ENCODE data around the gene CYTH1. TPM values are rescaled to one million over a fixed set of nuclear protein-coding genes. Genes with fewer than 3 reads are reported as not detected.

CYTH1 gene
- total RNA-seq, 1 donor from 2014 or later = 25.0 TPM

- Mint-ChIP-seq H3K36me3 (ENCODE audit: low read depth, unreplicated experiment) (peaks cover 2% of the 10 kb centered on the region), H3K9me3 (ENCODE audit: unreplicated experiment) (peaks cover 5% of the 10 kb centered on the region), H3K27ac (ENCODE audit: unreplicated experiment) (no peak overlapping the region), H3K27me3 (ENCODE audit: low read depth, unreplicated experiment) (peaks cover 4% of the 10 kb centered on the region), H3K4me3 (ENCODE audit: unreplicated experiment) (no peak overlapping the region), H3K4me1 (ENCODE audit: low read depth, unreplicated experiment) (no peaks in the 10 kb centered on the region)
- Histone ChIP-seq H3K4me2 (ENCODE audit: low read length) (no peak overlapping the region), H3K4me1 (ENCODE audit: insufficient read depth, low read length) (no peaks in the 10 kb centered on the region), H3K4me3 (ENCODE audit: insufficient read depth, low read depth, low read length) (no peak overlapping the region), H3K36me3 (ENCODE audit: insufficient read depth, low read length) (no peaks in the 10 kb centered on the region), H3K27me3 (ENCODE audit: insufficient read depth, low read length) (peaks cover 3% of the 10 kb centered on the region), H2AFZ (ENCODE audit: low read depth, low read length) (no peak overlapping the region), H3K27ac (ENCODE audit: low read depth, low read length) (no peak overlapping the region), H3K9ac (ENCODE audit: low read length) (no peak overlapping the region), H4K20me1 (ENCODE audit: insufficient read depth, low read length) (no peaks in the 10 kb centered on the region), H3K9me3 (ENCODE audit: insufficient read depth, low read depth, low read length) (no peaks in the 10 kb centered on the region), H3K79me2 (ENCODE audit: insufficient read depth, low read length) (no peaks in the 10 kb centered on the region)
- no peak for TF ChIP-seq EZH2 (IDR thresholded peaks at IDR 0.05; ENCODE audit: insufficient read depth, low read length)
- TF ChIP-seq, protein P1, sequence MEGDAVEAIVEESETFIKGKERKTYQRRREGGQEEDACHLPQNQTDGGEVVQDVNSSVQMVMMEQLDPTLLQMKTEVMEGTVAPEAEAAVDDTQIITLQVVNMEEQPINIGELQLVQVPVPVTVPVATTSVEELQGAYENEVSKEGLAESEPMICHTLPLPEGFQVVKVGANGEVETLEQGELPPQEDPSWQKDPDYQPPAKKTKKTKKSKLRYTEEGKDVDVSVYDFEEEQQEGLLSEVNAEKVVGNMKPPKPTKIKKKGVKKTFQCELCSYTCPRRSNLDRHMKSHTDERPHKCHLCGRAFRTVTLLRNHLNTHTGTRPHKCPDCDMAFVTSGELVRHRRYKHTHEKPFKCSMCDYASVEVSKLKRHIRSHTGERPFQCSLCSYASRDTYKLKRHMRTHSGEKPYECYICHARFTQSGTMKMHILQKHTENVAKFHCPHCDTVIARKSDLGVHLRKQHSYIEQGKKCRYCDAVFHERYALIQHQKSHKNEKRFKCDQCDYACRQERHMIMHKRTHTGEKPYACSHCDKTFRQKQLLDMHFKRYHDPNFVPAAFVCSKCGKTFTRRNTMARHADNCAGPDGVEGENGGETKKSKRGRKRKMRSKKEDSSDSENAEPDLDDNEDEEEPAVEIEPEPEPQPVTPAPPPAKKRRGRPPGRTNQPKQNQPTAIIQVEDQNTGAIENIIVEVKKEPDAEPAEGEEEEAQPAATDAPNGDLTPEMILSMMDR (IDR thresholded peaks at IDR 0.05; ENCODE audit: insufficient read depth, low read depth, low read length) = no peak
- DNase-seq (ENCODE audit: low read depth) (no peak), FAIRE-seq (no peak)
Measured at GRCh38 chr17:78652024-78652423, 130.0 kb downstream of the CYTH1 start.

DNA sequence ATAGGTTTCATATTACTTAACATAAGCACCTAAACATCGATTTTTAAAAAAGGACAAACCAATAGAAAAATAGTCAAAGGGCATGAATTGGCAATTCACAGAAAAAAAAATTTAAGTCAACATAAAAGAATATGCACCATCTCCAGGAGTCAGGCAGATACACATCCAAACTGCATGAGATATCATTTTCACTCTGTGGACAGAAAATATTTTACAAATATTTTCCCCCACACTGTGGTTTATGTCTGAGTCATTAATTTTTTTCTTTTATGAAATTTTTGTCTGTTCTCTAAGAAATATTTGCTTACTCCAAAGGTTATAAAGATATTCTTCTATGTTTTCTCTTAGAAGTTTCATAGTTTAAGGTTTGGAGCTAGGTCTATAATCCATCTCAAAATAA, 130.5 kb downstream of the CYTH1 start:
- Histone ChIP-seq H3K4me1 (ENCODE audit: insufficient read depth, low read length) (no peaks in the 10 kb centered on the region), H3K36me3 (ENCODE audit: insufficient read depth, low read length) (no peaks in the 10 kb centered on the region), H3K9ac (ENCODE audit: low read length) (no peak overlapping the region), H4K20me1 (ENCODE audit: insufficient read depth, low read length) (no peaks in the 10 kb centered on the region), H3K9me3 (ENCODE audit: insufficient read depth, low read depth, low read length) (no peaks in the 10 kb centered on the region), H2AFZ (ENCODE audit: low read depth, low read length) (no peak overlapping the region), H3K4me2 (ENCODE audit: low read length) (no peak overlapping the region), H3K27ac (ENCODE audit: low read depth, low read length) (no peak overlapping the region), H3K27me3 (ENCODE audit: insufficient read depth, low read length) (peaks cover 3% of the 10 kb centered on the region), H3K79me2 (ENCODE audit: insufficient read depth, low read length) (no peaks in the 10 kb centered on the region), H3K4me3 (ENCODE audit: insufficient read depth, low read depth, low read length) (no peak overlapping the region)
- Mint-ChIP-seq H3K9me3 (ENCODE audit: unreplicated experiment) (peaks cover 5% of the 10 kb centered on the region), H3K4me1 (ENCODE audit: low read depth, unreplicated experiment) (no peaks in the 10 kb centered on the region), H3K27ac (ENCODE audit: unreplicated experiment) (no peak overlapping the region), H3K27me3 (ENCODE audit: low read depth, unreplicated experiment) (peaks cover 6% of the 10 kb centered on the region), H3K36me3 (ENCODE audit: low read depth, unreplicated experiment) (peaks cover 2% of the 10 kb centered on the region), H3K4me3 (ENCODE audit: unreplicated experiment) (no peak overlapping the region)
- TF ChIP-seq, protein P1 (IDR thresholded peaks at IDR 0.05; ENCODE audit: insufficient read depth, low read depth, low read length) = no peak
- TF ChIP-seq EZH2 (IDR thresholded peaks at IDR 0.05; ENCODE audit: insufficient read depth, low read length) = no peak
- DNase-seq (ENCODE audit: low read depth) = no peak
- FAIRE-seq = no peak

DNA sequence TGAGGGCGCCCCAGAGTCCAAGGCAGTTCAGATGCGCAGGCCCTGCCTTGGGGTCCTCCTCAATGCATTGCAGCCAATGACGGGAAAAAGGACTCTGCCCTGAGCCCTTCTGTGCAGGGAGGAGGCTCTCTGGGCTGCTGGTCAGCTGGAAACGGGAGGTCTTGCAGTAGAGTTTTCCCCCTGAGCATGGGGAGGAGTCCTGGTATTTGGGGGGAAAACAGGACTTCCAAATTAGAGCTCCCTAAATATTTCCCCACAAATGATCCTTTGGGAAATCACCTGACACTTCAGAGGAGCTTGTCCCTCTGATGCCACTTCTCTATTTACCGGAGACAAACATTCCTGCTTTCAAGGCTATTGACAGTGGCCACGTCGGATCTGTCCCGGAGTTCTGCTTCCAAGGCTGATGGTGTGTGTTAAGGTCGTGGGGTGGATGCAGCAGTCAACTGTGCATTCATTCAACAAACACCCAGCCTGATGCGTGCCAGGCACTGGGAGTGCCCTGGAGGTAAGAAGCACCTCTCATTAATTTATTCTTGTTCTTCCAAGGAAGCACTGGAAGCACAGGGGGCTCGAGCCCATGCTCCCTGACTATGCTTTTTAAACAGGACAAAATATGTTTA, 131.9 kb downstream of the CYTH1 start:
- no peaks in the 10 kb centered on the region for H3K4me1 ChIP-seq (ENCODE audit: insufficient read depth, low read length)

More for the DNA sequence above, 131.9 kb downstream of the CYTH1 start:
- Histone ChIP-seq H3K79me2 (ENCODE audit: insufficient read depth, low read length) (no peaks in the 10 kb centered on the region), H3K27ac (ENCODE audit: low read depth, low read length) (no peak overlapping the region), H3K27me3 (ENCODE audit: insufficient read depth, low read length) (peaks cover 3% of the 10 kb centered on the region), H2AFZ (ENCODE audit: low read depth, low read length) (no peak overlapping the region), H3K4me3 (ENCODE audit: insufficient read depth, low read depth, low read length) (no peak overlapping the region), H3K36me3 (ENCODE audit: insufficient read depth, low read length) (no peaks in the 10 kb centered on the region), H4K20me1 (ENCODE audit: insufficient read depth, low read length) (no peaks in the 10 kb centered on the region), H3K4me2 (ENCODE audit: low read length) (no peak overlapping the region), H3K9ac (ENCODE audit: low read length) (no peak overlapping the region), H3K9me3 (ENCODE audit: insufficient read depth, low read depth, low read length) (no peaks in the 10 kb centered on the region)
- no peak overlapping the region for H3K4me3 Mint-ChIP-seq (ENCODE audit: unreplicated experiment)
- H3K36me3 Mint-ChIP-seq (ENCODE audit: low read depth, unreplicated experiment) = peaks cover 4% of the 10 kb centered on the region
- no peaks in the 10 kb centered on the region for H3K4me1 Mint-ChIP-seq (ENCODE audit: low read depth, unreplicated experiment)
- DNase-seq (ENCODE audit: low read depth) (no peak), FAIRE-seq (no peak)
- peaks cover 5% of the 10 kb centered on the region for H3K9me3 Mint-ChIP-seq (ENCODE audit: unreplicated experiment)
- H3K27ac Mint-ChIP-seq (ENCODE audit: unreplicated experiment) = no peak overlapping the region
- TF ChIP-seq EZH2 (IDR thresholded peaks at IDR 0.05; ENCODE audit: insufficient read depth, low read length) = no peak
- TF ChIP-seq, protein P1 (IDR thresholded peaks at IDR 0.05; ENCODE audit: insufficient read depth, low read depth, low read length) = no peak
- peaks cover 16% of the 10 kb centered on the region for H3K27me3 Mint-ChIP-seq (ENCODE audit: low read depth, unreplicated experiment)

Measured in astrocyte (in vitro differentiated cells and primary cell).